Measurements from ENCODE around the gene ELOVL6. TPM values are rescaled to one million over a fixed set of nuclear protein-coding genes. Genes with fewer than 3 reads are reported as not detected.

ELOVL6 gene
- total and polyA plus RNA-seq, 10 of the 15 experiments (the other 5 are each of a cell fraction or from before 2014, with no cell fraction given), result 3.9 to 33.5 (median 8.1) TPM

- TF ChIP-seq ZNF24 (IDR thresholded peaks at IDR 0.05), result no peak
- no peak for TF ChIP-seq ATF2 (IDR thresholded peaks at IDR 0.05; ENCODE audit: low read length)
- TF ChIP-seq NKRF (conservative IDR thresholded peaks at IDR 0.05), result no peak
- no peak for TF ChIP-seq RAD51 (IDR thresholded peaks at IDR 0.05)
Measured at GRCh38 chr4:110211770-110212061, 13.3 kb upstream of the ELOVL6 start (continued).

GRCh38 chr4:110211007-110211769, 12.8 kb upstream of the ELOVL6 start:
- in situ Hi-C loops (cut with MboI) (no loop called here), intact Hi-C loops (cut with micrococcal nuclease; ENCODE audit: unreplicated experiment) (loop anchor here (1.0 to 5.0 kb wide), 3 partner anchors 161 to 306 kb away; no protein-coding TSS in a partner anchor)
- H3K9ac ChIP-seq (ENCODE audit: control insufficient read depth, insufficient read depth, low read length), result no peak overlapping the region
- 65% methylated on average over 13 of the region's 13 CpGs for WGBS (ENCODE audit: insufficient coverage, insufficient replicate concordance, low lambda C conversion rate, missing lambda C conversion rate)
- H3K4me1 ChIP-seq (ENCODE audit: control insufficient read depth, insufficient read depth, low read length), result no peaks in the 10 kb centered on the region
- H3K4me2 ChIP-seq (ENCODE audit: control insufficient read depth, insufficient read depth), result no peak overlapping the region
- FAIRE-seq, result no peak
- TF ChIP-seq SMC3 (IDR thresholded peaks at IDR 0.05; ENCODE audit: borderline replicate concordance, low read length) (peak; percentile 64; the same call in 1 of the 2 replicates), RAD21 (IDR thresholded peaks at IDR 0.05; ENCODE audit: insufficient read depth, low read depth, low read length) (peak; percentile 86), MEF2B (IDR thresholded peaks at IDR 0.05; ENCODE audit: partially characterized antibody, poor library complexity, severe bottlenecking) (peak; percentile 62), BCLAF1 (IDR thresholded peaks at IDR 0.05) (no peak), SMARCA5 (IDR thresholded peaks at IDR 0.05) (0 out of 2 replicates have a peak, but pooled peaks have one; percentile 38), CTCF (IDR thresholded peaks at IDR 0.05 in 2 of 3, conservative IDR thresholded peaks at IDR 0.05 in 1 of 3; ENCODE audit: control insufficient read depth in 2 of 3, extremely low read depth in 1 of 3, insufficient read depth in 1 of 3, low read depth in 3 of 3, low read length in 3 of 3) (peak; percentile 71 to 80 (median 75)), JUND (IDR thresholded peaks at IDR 0.05; ENCODE audit: low read depth, low read length) (no peak), NRF1 (conservative IDR thresholded peaks at IDR 0.05; ENCODE audit: low read depth, low read length) (no peak), RUNX3 (IDR thresholded peaks at IDR 0.05; ENCODE audit: low read length) (no peak)
- no peak for DNase-seq (ENCODE audit: low read depth, low spot score)
- no peaks in the 10 kb centered on the region for H3K36me3 ChIP-seq (ENCODE audit: control insufficient read depth in 2 of 2, insufficient read depth in 2 of 2, low read length in 1 of 2)
- H3K4me3 ChIP-seq, result no peak overlapping the region
- no peaks in the 10 kb centered on the region for H4K20me1 ChIP-seq (ENCODE audit: control insufficient read depth, insufficient read depth)
- H2AFZ ChIP-seq (ENCODE audit: control insufficient read depth, low read depth, low read length), result peak overlapping the region; percentile 39; the same call in 1 of the 2 replicates
- no peaks in the 10 kb centered on the region for H3K79me2 ChIP-seq (ENCODE audit: control insufficient read depth, insufficient read depth, low read length)
- CTCF ChIA-PET, result interaction anchor here (1.0 to 5.0 kb wide), 12 partner anchors 14 to 298 kb away, joined by 3 to 56 read pairs (median 5); no protein-coding TSS in a partner anchor
- no peaks in the 10 kb centered on the region for H3K27me3 ChIP-seq (replicated peaks in 1 of 2; ENCODE audit: control insufficient read depth in 2 of 2, insufficient read depth in 2 of 2, low read length in 1 of 2)
- SMC1A ChIA-PET (ENCODE audit: uncharacterized antibody, unreplicated experiment), result interaction anchor here (0.6 to 5.9 kb wide), 9 partner anchors 12 to 205 kb away, joined by 3 to 35 read pairs (median 3); partner anchors contain the start of gene ELOVL6
- POLR2A ChIA-PET, result interaction anchor here (0.7 kb wide), 1 partner anchor 21 kb away, joined by 3 read pairs; no protein-coding TSS in a partner anchor
- ATAC-seq, result peak; percentile 94
- RAD21 ChIA-PET (ENCODE audit: unreplicated experiment), result interaction anchor here (1.4 to 1.6 kb wide), 2 partner anchors 12 to 162 kb away, joined by 5 read pairs; partner anchors contain the start of gene ELOVL6
- H3K27ac ChIP-seq (ENCODE audit: control insufficient read depth, insufficient read depth), result no peak overlapping the region
- no peaks in the 10 kb centered on the region for H3K9me3 ChIP-seq (replicated peaks; ENCODE audit: control insufficient read depth, insufficient read depth, low read length)
- no TSS peak for BruUV-seq (replicated peaks)
